GM19467 (cell line): ENCODE results near the gene BORCS6.

Experiments
- ATAC-seq: cut with Tn5 transposase; IDR thresholded peaks from one replicate; pipeline ENCODE4 v1.9.1; 2021; ENCODE audit warnings: mild to moderate bottlenecking, moderate library complexity; ENCODE audit not compliant: unreplicated experiment

BORCS6 gene

DNA sequence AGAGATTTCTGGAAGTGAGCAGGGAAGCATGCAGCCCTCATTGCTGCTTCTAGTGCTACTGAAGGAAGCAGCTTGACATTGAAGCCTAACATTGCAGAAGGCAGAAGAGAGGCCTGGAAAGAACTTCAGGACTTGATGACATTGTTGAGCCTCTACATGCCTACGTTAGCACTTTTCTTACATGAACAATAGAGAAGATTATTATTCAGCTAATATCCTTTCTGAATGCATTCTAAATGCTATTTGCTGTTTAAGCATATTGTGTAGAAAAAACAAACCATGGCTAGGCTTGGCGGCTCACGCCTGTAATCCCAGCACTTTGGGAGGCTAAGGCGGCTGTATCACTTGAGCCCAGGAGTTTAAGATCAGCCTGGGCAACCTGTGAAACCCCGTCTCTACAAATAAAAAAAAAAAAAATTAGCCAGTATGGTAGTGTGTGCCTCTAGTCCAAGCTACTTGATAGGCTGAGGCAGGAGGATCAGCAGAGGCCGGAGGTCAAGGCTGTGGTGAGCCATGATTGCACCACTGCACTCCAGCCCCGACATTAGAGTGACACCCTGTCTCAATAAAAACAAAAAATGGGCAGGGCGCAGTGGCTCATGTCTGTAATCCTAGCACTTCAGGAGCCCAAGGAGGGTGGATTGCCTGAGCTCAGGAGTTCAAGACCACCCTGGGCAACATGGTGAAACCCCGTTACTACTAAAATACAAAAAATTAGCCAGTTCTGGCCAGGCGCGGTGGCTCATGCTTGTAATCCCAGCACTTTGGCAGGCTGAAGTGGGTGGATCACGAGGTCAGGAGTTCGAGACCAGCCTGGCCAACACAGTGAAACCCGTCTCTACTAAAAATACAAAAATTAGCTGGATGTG, 22.6 kb upstream of the BORCS6 start:
- no peak for ATAC-seq

DNA sequence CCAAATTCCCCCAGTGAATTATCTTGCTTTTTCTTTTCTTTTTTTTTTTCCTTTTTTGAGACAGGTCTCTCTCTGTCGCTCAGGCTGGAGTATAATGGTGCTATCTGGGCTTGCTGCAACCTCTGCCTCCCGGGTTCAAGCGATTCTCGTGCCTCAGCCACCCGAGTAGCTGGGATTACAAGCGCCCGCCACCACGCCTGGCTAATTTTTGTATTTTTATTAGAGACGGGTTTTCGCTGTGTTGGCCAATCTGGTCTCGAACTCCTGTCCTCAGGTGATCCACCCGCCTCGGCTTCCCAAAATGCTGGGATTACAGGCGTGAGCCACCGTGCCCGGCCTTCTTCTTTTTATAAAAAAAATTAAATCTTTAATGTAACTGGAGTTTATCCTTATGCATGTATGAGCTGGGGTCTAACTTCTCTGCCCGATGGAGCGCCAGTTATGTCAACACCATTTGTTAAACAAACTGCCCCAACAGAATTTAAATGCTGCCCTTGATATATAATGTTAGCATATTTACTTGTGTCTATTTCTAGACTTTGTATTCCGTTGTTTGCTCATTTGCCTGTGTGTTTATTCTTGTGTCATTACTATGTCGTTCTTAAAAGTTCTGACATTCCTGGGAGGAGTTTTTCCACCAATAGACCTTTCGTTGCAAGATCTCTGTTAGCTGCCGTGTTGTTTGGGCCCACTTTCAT, 20.9 kb upstream of the BORCS6 start:
- no peak for ATAC-seq

DNA sequence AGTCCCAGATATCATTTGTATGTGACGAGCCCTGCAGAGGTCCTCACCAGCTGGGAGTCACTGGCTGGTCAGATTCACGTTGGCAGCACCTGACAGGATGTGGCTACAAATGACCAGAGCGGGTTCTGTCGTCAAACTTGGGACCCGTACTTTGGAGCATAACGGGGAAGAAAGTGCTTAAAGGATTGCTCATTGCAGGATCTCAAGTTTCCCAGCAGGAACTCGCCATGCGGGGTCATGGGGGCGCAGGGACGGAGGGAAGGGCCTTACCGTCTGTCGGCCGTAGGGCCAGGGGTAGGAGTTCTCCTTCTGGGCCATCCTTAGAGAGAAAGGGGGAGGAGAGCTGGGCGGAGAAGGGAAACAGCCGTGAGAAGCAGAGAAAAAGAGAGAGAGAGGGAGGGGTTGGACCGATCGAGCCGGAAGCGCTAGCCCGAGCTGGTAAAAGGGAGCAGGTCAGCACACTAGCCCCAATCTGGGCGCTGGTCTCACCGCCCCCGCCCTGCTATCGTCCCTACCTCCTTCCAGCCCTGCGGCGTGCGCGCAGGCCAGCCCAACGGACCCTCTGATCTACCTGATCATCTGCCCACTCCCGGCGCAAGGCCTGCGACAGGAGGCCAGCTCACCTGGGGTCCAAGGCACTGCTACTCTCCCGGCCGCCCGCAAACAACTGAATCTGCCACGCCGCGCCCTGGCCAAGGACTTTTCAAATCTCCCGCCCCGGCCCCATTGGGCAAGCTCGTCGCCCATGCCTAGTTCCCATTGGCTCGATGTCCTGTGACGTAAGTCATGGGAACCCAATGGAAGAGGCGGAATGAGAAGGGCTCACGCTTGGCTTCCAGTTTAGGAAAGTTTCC, 20.2 kb upstream of the BORCS6 start, which contains the start of gene AURKB:
Gene AURKB, minus strand, starts transcription at position 669 of the 854 bp plus-strand sequence. Its CDS starts 351 bp downstream, at position 318.
- ATAC-seq, result peak; percentile 84

DNA sequence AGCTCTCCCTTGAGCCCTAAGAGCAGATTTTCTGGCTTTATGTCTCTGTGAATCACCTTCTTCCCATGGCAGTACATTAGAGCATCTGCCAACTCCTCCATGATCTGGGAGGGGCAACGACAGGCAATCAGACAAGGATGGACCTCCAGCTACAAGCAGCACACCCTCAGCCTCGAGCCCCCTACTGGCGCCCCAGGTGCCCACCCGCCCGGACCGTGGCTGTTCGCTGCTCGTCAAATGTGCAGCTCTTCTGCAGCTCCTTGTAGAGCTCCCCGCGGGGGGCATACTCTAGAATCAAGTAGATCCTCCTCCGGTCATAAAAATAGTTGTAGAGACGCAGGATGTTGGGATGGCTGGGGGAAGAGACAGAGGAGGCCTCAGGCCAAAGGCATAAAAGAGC, 16.6 kb upstream of the BORCS6 start:
- ATAC-seq, result no peak

DNA sequence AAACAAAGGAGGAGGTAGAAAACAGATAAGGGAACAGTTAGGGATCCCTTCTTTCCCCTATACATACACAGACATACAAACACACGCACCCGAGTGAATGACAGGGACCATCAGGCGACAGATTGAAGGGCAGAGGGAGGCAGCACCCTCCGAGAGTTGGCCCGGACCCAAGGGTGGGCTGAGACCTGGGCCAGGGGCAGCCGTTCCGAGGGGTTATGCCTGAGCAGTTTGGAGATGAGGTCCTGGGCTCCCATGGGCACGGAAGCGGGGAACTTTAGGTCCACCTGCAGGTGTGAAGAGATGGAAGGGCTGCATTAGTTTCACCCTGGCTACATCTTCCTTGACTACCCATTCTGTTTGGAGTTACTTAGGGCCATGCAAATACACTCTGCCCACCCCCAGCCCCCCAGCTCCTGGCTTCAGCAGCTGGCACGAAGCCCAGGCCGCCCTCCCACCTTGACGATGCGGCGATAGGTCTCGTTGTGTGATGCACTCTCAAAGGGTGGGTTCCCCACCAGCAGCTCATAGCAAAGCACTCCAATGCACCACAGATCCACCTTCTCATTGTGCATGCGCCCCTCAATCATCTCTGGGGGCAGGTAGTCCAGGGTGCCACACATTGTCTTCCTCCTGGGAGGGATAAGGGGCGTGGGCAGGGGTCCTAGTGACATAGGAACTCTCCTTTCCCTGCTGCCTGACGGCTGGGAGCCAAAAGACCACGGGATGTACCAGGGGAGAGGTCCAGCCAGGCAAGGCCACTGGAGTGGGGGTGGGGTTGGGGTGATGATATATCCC, 15.0 kb upstream of the BORCS6 start:
- ATAC-seq, result no peak

DNA sequence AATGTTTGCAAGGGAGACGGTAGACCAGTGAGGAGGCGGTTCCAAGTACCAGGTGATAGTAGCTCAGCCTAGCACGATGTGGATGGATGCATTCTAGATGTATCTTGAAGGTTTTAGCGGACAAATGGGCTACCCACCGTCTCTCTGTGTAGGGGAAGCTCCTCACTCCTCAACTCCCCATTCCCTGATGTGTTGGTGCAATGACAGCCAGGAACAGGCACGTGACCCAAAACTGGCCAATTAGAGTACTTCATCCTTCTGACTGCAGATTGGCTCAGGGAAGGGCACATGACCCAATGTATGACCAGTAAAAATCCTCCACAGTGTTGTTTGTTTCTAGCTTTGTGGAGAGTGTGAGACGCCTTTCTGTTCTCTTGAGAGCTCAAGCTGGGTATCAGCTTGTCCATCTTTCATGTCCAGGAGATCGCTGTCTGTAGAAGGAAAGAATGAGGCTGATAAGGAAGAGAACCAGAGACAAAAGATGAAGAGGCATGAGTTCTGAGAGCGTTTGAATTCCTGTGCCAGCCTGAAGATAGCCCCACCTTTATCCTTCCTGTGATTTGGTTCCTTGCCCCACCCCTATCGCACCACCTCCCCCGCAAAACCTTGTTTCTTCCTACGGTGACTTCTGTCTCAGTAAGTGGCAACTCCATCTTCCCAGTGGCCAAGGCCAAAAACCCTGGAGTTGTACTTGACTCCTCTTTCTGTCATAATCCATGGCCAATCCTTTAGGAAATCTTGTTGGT, 2.3 kb upstream of the BORCS6 start:
- peak; percentile 28 for ATAC-seq

DNA sequence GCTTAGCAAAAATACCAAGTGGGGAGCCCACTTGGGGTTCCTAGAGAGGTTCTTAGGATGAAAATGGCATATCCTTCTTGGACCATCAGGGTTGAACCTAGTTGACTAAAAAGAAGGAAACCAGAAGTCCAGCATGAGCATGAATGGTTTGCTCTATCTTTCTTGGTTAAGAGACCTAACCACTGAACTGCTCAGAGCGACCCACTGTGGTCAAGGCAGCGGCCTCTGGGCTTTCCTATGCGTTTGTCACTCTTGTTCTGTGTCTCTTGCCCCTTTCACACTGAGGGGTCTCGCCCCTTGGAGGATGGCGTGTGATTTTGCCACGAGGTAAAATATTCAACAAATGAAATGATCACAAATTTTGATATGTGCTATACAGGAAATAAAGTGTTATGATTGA, 526 bp upstream of the BORCS6 start:
- ATAC-seq, result no peak

DNA sequence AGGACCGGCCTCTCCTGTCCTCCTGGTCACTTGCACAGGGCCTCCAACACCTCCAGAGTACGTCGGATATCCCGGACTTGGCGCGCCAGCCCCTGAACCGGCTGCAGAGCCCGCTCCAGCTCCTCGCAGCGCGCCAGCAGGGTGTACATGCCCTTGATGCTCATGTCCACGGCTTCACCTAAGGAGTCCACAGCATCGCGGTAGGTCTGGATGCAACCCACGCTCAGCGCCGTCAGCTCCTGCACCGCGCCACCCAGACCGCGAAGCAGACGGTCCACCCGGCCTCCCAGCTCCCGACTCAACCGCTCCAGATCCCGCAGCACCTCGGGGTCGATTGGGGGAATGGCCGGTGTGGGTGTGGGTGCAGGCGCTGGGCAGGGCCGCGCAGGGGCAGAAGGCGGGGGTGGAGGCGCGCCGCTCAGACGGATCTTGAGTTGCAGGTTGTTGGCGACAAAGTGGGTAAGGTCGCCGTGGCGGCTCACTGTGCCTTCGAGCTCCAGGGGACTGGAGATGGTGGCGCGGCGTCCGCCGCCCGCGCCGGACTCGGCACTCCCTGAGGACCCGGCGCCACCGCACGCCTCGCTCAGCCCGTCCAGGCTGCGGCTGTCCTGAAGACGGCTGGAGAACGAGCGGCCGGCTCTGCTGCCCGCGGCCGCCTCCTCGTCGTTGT, 804 bp downstream of the BORCS6 start:
- ATAC-seq, result no peak

DNA sequence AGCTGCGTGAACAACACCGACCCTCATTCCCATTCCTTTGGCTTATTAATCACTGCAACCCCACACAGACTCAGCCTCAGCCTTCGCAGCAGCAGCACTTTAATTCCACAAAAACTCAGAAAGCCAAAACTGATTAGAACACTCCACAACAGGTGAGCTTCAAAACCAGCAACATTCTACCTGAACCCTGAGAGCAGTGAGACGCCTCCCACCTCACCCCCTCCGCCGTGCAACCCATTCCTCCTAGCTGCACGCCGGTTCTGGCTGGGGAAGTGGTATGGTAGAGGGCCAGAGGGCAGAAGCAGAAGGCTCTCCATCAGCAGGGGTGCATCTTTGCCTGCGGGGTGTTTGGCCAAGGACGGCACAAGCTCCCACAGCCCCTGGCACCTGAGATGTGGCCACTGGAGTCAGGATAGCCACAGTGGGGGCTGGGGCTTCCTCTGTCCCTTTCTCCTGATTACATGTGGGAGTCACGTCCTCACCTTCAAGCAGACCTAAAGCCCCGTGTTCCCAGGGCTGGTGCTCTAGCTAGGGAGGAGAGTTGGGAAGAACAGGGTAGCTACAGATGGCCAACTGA, 1.6 kb downstream of the BORCS6 start:
- ATAC-seq, result no peak

DNA sequence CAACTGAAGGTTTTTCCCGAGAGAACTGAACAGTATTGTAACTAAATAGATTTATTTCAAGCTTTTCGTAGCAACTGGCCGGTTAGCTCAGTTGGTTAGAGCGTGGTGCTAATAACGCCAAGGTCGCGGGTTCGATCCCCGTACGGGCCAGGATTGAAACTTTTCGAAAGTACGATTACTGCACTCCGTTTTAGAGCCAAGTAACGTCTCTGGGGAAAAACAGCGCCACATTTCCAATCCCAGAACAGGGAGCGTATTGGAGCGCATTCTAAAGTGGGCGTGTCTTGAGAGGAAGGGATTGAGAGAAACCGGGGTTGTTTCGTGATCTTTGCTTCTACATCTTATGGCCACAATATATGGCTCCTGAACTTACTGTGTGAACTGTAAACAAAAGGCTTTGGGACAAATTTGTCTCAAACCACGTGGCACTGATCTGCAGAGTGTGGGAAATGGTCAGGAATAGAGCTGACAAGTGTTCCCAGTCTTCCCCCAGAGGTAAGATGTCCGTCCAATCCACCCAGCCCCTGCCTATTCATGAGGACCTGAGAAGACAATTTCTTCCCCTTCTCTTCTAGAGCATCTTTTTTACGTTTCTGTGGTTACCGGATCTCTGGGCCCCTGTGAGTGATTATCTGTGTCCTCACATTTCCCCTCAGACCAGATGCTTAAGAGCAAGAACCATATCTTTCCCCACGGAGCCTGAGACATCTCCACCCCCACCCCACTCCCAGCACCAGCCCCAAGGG, 2.3 kb downstream of the BORCS6 start:
- peak; percentile 20 for ATAC-seq

DNA sequence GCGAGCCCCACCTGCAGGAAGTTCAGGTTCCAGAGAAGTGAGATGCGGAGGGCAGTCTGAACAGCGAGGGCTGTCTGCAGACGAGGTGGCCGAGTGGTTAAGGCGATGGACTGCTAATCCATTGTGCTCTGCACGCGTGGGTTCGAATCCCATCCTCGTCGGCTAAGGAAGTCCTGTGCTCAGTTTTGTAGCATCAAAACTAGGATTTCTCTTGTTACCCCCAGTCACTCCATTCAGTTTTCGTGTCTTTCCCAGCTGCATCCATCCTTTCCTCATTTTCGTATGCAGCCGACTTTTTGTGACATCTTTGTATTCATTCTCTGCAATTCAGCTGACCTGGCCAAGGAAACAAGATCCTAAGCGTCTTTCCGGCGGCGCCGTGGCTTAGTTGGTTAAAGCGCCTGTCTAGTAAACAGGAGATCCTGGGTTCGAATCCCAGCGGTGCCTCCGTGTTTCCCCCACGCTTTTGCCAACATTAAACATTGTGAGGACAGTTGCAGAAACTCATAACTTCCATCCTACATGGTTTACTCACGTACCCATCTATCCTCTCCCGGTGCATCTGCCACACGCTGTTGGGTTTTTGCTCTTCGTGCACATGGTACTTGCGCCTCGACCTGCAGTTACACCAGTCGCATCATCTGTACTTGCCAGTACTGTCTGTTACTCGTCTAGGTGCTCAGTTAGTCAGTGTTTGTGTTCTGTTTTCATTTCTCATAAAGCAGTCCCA, 3.0 kb downstream of the BORCS6 start:
- peak; percentile 24 for ATAC-seq

DNA sequence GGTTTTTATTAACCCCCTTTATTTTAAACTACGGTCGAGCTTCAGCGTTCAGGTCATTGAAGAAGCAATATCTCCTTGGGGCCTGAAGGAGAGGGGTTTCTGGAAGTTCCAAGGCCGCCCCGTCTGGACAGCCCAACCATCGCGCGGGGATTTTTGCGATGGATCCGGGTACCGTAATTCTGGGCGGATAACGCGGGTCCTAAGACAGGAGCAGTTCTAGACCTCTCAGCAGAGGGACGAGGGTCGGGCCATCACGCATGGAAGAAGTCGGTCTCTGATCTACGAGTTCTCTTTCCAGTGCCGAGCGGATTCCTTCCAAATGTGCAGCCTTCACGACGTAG, 3.6 kb downstream of the BORCS6 start:
- no peak for ATAC-seq

DNA sequence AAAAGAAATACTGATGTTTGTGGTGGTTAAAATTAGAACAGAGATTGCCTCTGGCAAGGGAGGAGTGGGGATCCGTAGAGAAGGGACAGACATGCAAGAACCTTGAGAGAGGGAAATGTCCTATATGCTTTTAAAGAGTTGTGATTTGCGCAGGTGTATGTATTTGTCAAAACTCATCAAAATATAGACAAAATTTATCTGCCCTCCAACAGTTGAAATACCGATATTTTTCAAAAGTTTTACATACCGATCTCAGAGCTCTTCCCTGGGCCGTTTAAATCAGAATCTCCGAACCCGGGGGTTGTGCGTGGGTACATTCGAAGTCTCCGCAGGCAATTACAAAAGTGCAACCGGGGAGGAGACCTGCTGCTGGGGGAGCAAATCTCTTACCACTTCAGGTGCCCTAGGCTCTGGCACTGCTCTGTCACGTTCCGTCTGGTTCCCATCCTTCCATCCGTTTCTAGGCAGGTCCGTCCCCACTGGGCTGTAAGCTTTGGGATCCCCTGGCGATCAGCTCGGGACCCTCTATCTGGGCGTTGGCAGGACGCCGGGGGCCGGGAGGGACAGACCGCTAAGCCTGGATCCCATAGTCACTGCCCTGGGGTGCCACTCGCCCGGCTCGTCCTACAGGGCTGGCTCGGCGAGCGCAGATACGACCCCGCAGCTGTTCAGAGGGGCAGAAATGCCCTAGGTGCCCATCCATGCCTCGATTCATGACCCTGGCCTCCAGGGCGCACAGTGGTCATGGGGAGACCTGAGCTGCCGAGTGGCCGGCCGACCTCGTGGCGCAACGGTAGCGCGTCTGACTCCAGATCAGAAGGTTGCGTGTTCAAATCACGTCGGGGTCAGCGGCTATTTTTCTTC, 4.2 kb downstream of the BORCS6 start:
- no peak for ATAC-seq

DNA sequence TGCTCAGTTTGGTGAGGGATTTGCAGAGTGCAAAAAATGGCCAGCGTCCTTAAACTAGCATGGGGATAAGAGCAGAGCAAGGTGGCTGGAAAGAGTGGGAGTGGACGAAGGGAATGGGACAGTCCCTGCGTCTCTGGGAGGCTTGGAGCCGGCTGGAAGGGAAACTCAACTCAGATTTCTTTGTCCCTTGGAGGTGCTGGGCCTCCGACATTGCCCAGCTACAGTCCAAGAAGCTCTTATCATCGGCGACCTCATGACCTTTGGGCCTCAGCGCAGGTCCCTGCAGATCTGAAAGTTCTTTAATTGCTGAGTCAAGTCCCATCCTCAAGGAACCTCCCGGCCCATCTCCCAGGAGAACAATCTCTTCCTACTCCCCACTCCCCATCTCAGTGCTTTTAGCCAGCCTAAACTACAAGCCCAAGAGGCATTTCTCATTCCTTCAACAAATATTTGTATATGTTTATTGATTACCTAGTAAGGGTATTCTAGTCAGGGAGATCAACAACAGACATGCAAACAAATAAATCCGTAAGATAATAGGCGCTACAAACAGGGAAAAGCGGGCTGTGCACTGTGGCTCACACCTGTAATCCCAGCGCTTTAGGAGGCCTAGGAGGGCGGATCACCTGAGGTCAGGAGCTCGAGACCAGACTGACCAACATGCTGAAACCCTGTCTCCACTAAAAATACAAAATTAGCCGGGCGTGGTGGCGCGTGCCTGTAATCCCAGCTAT, 12.8 kb downstream of the BORCS6 start:
- ATAC-seq, result no peak

DNA sequence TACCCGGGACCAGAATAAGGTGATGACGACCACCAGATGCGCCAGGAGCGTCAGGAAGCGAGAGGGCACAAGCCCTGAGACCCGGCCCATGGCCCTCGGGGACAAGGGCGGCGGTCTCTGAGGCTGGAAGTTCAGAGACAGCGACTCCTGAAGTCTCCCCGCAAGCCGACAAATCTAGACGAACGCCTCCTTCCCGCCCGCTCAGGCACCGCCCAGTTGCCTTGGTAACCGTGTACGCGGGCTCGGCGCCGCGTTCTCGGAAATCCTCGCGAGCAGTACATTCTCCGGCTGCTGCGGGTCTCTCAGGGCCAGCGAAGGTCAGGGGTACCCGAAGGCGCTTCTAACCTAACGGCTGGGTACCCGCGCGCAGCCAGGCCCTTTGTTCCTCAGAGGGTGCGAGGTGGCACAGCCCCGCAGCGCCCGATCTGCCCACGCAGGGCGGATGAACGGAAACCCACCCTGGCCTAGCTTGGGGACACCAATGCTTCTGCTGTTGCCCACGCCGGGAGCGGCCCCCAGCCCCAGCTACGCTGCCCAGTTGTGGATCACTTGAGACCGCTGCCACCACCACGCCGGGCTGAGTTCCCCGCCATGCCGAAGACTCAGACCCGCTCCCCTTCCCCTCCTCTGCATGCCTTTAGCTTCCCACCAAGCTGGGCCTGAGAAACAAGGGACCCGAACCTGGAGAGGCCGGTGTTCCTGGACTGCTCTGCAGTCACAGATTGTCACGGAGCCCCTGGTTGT, 13.6 kb downstream of the BORCS6 start, which contains the start of gene TMEM107:
Gene TMEM107, minus strand, starts transcription at position 184 of the 744 bp plus-strand sequence. Its CDS starts 94 bp downstream, at position 90.
- no peak for ATAC-seq
